HEK293 (cell line): ENCODE results near the gene PSMA7.
A peak's percentile ranks its signal among the peaks of the same experiment; 100 is the strongest.

Source experiments
- FEZF1 ChIP-seq: fragments of 450-650 bp; formaldehyde crosslinking; IDR thresholded peaks from 2 replicates; pipeline ENCODE4 v1.5.1; 2016; ENCODE audit warnings: missing biosample characterization, missing genetic modification characterization
- GLI4 ChIP-seq: fragments of 450-650 bp; formaldehyde crosslinking; IDR thresholded peaks from 2 replicates; pipeline ENCODE4 v1.5.1; 2016; ENCODE audit warnings: missing biosample characterization, missing genetic modification characterization
- HOXD13 ChIP-seq: sonication (generic); formaldehyde crosslinking; IDR thresholded peaks from 2 replicates; pipeline ENCODE4 v1.8.0; 2022; ENCODE audit warnings: missing genetic modification reagents, borderline replicate concordance
- SP2 ChIP-seq: fragments of 450-650 bp; formaldehyde crosslinking; IDR thresholded peaks from 2 replicates; pipeline ENCODE4 v1.5.1; 2016; ENCODE audit warnings: missing biosample characterization, missing genetic modification characterization
- TCF7L2 ChIP-seq: IDR thresholded peaks from 2 replicates; pipeline ENCODE4 v1.6.1; 2011; ENCODE audit warnings: low read depth, mild to moderate bottlenecking, inconsistent platforms, low read length, moderate library complexity, borderline replicate concordance
- WT1 ChIP-seq: fragments of 450-650 bp; formaldehyde crosslinking; IDR thresholded peaks from 2 replicates; pipeline ENCODE4 v1.5.1; 2016; ENCODE audit warnings: missing biosample characterization, missing genetic modification characterization
- YY1 ChIP-seq: fragments of 450-650 bp; formaldehyde crosslinking; IDR thresholded peaks from 2 replicates; pipeline ENCODE4 v1.5.1; 2018; ENCODE audit warnings: missing biosample characterization, missing genetic modification characterization
- YY2 ChIP-seq: fragments of 450-650 bp; formaldehyde crosslinking; IDR thresholded peaks from 2 replicates; pipeline ENCODE4 v1.5.1; 2016; ENCODE audit warnings: missing biosample characterization, missing genetic modification characterization
- ZBTB17 ChIP-seq: fragments of 450-650 bp; formaldehyde crosslinking; IDR thresholded peaks from 2 replicates; pipeline ENCODE4 v1.5.1; 2016; ENCODE audit warnings: missing biosample characterization, missing genetic modification characterization
- ZBTB20 ChIP-seq: fragments of 450-650 bp; formaldehyde crosslinking; IDR thresholded peaks from 2 replicates; pipeline ENCODE4 v1.5.1; 2016; ENCODE audit warnings: missing biosample characterization, missing genetic modification characterization
- ZBTB48 ChIP-seq: fragments of 450-650 bp; formaldehyde crosslinking; IDR thresholded peaks from 2 replicates; pipeline ENCODE4 v1.5.1; 2016; ENCODE audit warnings: missing biosample characterization, missing genetic modification characterization
- ZBTB8A ChIP-seq: fragments of 450-650 bp; formaldehyde crosslinking; IDR thresholded peaks from 2 replicates; pipeline ENCODE4 v1.5.1; 2016; ENCODE audit warnings: missing biosample characterization, missing genetic modification characterization
- ZEB2 ChIP-seq: fragments of 450-650 bp; formaldehyde crosslinking; IDR thresholded peaks from 2 replicates; pipeline ENCODE4 v1.5.1; 2016; ENCODE audit warnings: missing biosample characterization, missing genetic modification characterization
- ZFHX2 ChIP-seq: fragments of 450-650 bp; formaldehyde crosslinking; conservative IDR thresholded peaks from 2 replicates; pipeline ENCODE4 v1.5.1; 2016; ENCODE audit warnings: missing biosample characterization, missing genetic modification characterization
- ZFP37 ChIP-seq: fragments of 450-650 bp; formaldehyde crosslinking; IDR thresholded peaks from 2 replicates; pipeline ENCODE4 v1.5.1; 2016; ENCODE audit warnings: missing biosample characterization, missing genetic modification characterization
- ZIC2 ChIP-seq: fragments of 450-650 bp; formaldehyde crosslinking; IDR thresholded peaks from 2 replicates; pipeline ENCODE4 v1.5.1; 2016; ENCODE audit warnings: missing biosample characterization, missing genetic modification characterization
- ZNF174 ChIP-seq: fragments of 450-650 bp; formaldehyde crosslinking; IDR thresholded peaks from 2 replicates; pipeline ENCODE4 v1.5.0; 2017; ENCODE audit warnings: missing biosample characterization, mild to moderate bottlenecking, missing genetic modification characterization
- ZNF239 ChIP-seq: fragments of 450-650 bp; formaldehyde crosslinking; IDR thresholded peaks from 2 replicates; pipeline ENCODE4 v1.5.1; 2016; ENCODE audit warnings: missing biosample characterization, missing genetic modification characterization
- ZNF266 ChIP-seq: fragments of 450-650 bp; formaldehyde crosslinking; IDR thresholded peaks from 2 replicates; pipeline ENCODE4 v1.5.1; 2016; ENCODE audit warnings: missing biosample characterization, missing genetic modification characterization, low read depth
- ZNF302 ChIP-seq: fragments of 450-650 bp; formaldehyde crosslinking; IDR thresholded peaks from 2 replicates; pipeline ENCODE4 v1.5.1; 2016; ENCODE audit warnings: missing biosample characterization, missing genetic modification characterization, low read depth
- ZNF324 ChIP-seq: fragments of 450-650 bp; formaldehyde crosslinking; IDR thresholded peaks from 2 replicates; pipeline ENCODE4 v1.5.1; 2016; ENCODE audit warnings: missing biosample characterization, missing genetic modification characterization
- ZNF433 ChIP-seq: fragments of 450-650 bp; formaldehyde crosslinking; IDR thresholded peaks from 2 replicates; pipeline ENCODE4 v1.5.1; 2016; ENCODE audit warnings: missing biosample characterization, missing genetic modification characterization, low read depth
- ZNF521 ChIP-seq: fragments of 450-650 bp; formaldehyde crosslinking; IDR thresholded peaks from 2 replicates; pipeline ENCODE4 v1.5.1; 2017; ENCODE audit warnings: missing biosample characterization, mild to moderate bottlenecking, missing genetic modification characterization
- ZNF560 ChIP-seq: fragments of 450-650 bp; formaldehyde crosslinking; IDR thresholded peaks from 2 replicates; pipeline ENCODE4 v1.5.1; 2017; ENCODE audit warnings: missing biosample characterization, missing genetic modification characterization, borderline replicate concordance
- ZNF561 ChIP-seq: fragments of 450-650 bp; IDR thresholded peaks from 2 replicates; pipeline ENCODE4 v1.5.1; 2018; ENCODE audit warnings: missing biosample characterization, missing genetic modification characterization, borderline replicate concordance
- ZNF610 ChIP-seq: fragments of 450-650 bp; formaldehyde crosslinking; IDR thresholded peaks from 2 replicates; pipeline ENCODE4 v1.5.1; 2016; ENCODE audit warnings: missing biosample characterization, missing genetic modification characterization, borderline replicate concordance
- ZNF629 ChIP-seq: fragments of 450-650 bp; formaldehyde crosslinking; IDR thresholded peaks from 2 replicates; pipeline ENCODE4 v1.5.1; 2017; ENCODE audit warnings: missing biosample characterization, missing genetic modification characterization
- TF ChIP-seq, protein P1 (sequence below): fragments of 450-650 bp; formaldehyde crosslinking; IDR thresholded peaks from 2 replicates; pipeline ENCODE4 v1.5.1; 2016; ENCODE audit warnings: missing biosample characterization, missing genetic modification characterization
- TF ChIP-seq, protein P2 (sequence below): fragments of 450-650 bp; formaldehyde crosslinking; IDR thresholded peaks from 2 replicates; pipeline ENCODE4 v1.5.1; 2017; ENCODE audit warnings: missing biosample characterization, missing genetic modification characterization
- TF ChIP-seq, protein P3 (sequence below): fragments of 450-650 bp; formaldehyde crosslinking; IDR thresholded peaks from 2 replicates; pipeline ENCODE4 v1.5.0; 2017; ENCODE audit warnings: missing biosample characterization, missing genetic modification characterization, borderline replicate concordance
- TF ChIP-seq, protein P4 (sequence below): fragments of 450-650 bp; formaldehyde crosslinking; IDR thresholded peaks from 2 replicates; pipeline ENCODE4 v1.5.1; 2016; ENCODE audit warnings: missing biosample characterization, missing genetic modification characterization
- TF ChIP-seq, protein P5 (sequence below): fragments of 450-650 bp; formaldehyde crosslinking; IDR thresholded peaks from 2 replicates; pipeline ENCODE4 v1.5.1; 2016; ENCODE audit warnings: missing biosample characterization, missing genetic modification characterization

Gene PSMA7

DNA sequence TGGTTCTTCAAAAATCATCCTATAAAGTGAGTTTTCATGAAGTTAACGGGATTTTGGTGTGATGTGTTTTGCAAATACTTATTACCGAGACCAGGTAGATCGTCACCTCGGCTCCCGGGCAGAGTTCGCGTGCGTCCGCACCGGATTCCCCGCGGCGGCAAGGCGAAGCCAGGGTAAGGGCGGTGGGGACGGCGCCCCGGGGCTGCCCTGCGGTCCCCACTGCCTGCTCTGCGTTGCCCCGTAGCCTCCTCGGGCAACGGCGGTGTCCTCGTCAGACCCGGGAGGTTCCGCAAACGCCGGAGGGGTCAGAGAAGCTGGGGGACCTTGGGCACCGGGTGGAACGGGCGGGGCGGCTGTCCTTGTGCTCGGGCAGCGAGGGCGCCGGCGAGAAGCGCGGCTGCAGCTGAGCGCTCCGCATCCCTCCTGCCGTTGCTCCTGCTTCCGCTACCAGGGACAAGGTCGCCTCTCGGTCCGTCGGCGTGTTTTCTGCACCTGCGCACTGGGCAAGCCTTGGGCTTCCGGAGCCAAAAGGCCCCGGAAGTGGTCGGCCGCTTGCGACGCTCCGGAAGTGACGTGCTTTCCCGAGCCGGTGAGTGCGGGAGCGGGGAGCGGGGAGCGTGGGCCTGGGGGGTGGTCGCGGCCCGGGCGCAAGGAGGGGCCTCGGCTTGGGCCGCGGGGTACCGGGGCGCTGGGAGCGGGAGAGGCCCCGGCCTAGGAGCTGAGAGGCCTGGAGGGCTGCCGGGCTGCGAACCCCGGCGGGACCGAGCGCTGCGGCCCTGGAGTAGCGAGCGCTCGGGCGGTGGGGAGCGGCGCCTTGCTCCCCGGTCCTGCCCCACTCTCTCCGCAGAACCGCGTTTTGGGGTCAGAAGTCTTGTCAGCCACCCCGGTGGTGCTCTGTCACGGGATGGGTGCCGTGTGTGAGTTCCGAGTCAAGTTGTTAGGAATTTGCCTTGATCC lies 39.6 kb upstream of the PSMA7 start, which contains the start of gene MTG2 (continued):
- TF ChIP-seq ZFP37 (0 out of 2 replicates have a peak, but pooled peaks have one; percentile 80), ZBTB48 (tag by site-specific recombination) (peak; percentile 70), ZBTB20 (tag by site-specific recombination) (peak; percentile 87), ZIC2 (tag by site-specific recombination) (peak; percentile 73), YY1 (no peak; the same call in 1 of the 2 replicates), ZBTB8A (tag by site-specific recombination) (peak; percentile 77), GLI4 (tag by site-specific recombination) (no peak), TCF7L2 (no peak), YY2 (tag by site-specific recombination) (no peak), ZBTB17 (tag by site-specific recombination) (peak; percentile 84), HOXD13 (no peak), ZEB2 (tag by site-specific recombination) (peak; percentile 84), WT1 (tag by site-specific recombination) (peak; percentile 58), ZNF610 (tag by site-specific recombination) (peak; percentile 83), ZNF266 (no peak), ZNF324 (tag by site-specific recombination) (no peak), SP2 (peak; percentile 88), ZFHX2 (tag by site-specific recombination) (peak; percentile 45), ZNF174 (tag by site-specific recombination) (no peak), FEZF1 (no peak), ZNF433 (no peak), ZNF239 (no peak), ZNF560 (tag by site-specific recombination) (no peak), ZNF629 (peak; percentile 86), ZNF561 (tag by site-specific recombination) (peak; percentile 22; the same call in 1 of the 2 replicates), ZNF521 (tag by site-specific recombination) (no peak), ZNF302 (no peak)
- TF ChIP-seq, protein P1, sequence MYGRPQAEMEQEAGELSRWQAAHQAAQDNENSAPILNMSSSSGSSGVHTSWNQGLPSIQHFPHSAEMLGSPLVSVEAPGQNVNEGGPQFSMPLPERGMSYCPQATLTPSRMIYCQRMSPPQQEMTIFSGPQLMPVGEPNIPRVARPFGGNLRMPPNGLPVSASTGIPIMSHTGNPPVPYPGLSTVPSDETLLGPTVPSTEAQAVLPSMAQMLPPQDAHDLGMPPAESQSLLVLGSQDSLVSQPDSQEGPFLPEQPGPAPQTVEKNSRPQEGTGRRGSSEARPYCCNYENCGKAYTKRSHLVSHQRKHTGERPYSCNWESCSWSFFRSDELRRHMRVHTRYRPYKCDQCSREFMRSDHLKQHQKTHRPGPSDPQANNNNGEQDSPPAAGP: peak; percentile 82; the same call in 1 of the 2 replicates
- TF ChIP-seq, protein P2, sequence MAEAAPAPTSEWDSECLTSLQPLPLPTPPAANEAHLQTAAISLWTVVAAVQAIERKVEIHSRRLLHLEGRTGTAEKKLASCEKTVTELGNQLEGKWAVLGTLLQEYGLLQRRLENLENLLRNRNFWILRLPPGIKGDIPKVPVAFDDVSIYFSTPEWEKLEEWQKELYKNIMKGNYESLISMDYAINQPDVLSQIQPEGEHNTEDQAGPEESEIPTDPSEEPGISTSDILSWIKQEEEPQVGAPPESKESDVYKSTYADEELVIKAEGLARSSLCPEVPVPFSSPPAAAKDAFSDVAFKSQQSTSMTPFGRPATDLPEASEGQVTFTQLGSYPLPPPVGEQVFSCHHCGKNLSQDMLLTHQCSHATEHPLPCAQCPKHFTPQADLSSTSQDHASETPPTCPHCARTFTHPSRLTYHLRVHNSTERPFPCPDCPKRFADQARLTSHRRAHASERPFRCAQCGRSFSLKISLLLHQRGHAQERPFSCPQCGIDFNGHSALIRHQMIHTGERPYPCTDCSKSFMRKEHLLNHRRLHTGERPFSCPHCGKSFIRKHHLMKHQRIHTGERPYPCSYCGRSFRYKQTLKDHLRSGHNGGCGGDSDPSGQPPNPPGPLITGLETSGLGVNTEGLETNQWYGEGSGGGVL: no peak
- TF ChIP-seq, protein P3, sequence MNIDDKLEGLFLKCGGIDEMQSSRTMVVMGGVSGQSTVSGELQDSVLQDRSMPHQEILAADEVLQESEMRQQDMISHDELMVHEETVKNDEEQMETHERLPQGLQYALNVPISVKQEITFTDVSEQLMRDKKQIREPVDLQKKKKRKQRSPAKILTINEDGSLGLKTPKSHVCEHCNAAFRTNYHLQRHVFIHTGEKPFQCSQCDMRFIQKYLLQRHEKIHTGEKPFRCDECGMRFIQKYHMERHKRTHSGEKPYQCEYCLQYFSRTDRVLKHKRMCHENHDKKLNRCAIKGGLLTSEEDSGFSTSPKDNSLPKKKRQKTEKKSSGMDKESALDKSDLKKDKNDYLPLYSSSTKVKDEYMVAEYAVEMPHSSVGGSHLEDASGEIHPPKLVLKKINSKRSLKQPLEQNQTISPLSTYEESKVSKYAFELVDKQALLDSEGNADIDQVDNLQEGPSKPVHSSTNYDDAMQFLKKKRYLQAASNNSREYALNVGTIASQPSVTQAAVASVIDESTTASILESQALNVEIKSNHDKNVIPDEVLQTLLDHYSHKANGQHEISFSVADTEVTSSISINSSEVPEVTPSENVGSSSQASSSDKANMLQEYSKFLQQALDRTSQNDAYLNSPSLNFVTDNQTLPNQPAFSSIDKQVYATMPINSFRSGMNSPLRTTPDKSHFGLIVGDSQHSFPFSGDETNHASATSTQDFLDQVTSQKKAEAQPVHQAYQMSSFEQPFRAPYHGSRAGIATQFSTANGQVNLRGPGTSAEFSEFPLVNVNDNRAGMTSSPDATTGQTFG (tag by site-specific recombination): no peak
- TF ChIP-seq, protein P4, sequence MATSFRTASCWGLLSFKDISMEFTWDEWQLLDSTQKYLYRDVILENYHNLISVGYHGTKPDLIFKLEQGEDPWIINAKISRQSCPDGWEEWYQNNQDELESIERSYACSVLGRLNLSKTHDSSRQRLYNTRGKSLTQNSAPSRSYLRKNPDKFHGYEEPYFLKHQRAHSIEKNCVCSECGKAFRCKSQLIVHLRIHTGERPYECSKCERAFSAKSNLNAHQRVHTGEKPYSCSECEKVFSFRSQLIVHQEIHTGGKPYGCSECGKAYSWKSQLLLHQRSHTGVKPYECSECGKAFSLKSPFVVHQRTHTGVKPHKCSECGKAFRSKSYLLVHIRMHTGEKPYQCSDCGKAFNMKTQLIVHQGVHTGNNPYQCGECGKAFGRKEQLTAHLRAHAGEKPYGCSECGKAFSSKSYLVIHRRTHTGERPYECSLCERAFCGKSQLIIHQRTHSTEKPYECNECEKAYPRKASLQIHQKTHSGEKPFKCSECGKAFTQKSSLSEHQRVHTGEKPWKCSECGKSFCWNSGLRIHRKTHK: no peak
- TF ChIP-seq, protein P5, sequence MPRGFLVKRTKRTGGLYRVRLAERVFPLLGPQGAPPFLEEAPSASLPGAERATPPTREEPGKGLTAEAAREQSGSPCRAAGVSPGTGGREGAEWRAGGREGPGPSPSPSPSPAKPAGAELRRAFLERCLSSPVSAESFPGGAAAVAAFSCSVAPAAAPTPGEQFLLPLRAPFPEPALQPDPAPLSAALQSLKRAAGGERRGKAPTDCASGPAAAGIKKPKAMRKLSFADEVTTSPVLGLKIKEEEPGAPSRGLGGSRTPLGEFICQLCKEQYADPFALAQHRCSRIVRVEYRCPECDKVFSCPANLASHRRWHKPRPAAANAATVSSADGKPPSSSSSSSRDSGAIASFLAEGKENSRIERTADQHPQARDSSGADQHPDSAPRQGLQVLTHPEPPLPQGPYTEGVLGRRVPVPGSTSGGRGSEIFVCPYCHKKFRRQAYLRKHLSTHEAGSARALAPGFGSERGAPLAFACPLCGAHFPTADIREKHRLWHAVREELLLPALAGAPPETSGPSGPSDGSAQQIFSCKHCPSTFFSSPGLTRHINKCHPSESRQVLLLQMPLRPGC (tag by site-specific recombination): 0 out of 2 replicates have a peak, but pooled peaks have one; percentile 45
